BLaER1 (cell line): ENCODE measurements around the gene CDHR1.
"Not testable (repeated sequence)": the region's sequence is repeated elsewhere in the genome, so short reads cannot be mapped to it uniquely, and the experiment has no call there.

Source experiments
- H3K27ac ChIP-seq: shearing (Covaris generic); formaldehyde crosslinking; 2 replicates; pipeline ENCODE4 v1.8.1; 2022
- H3K27me3 ChIP-seq: shearing (Covaris generic); formaldehyde crosslinking; 2 replicates; pipeline ENCODE4 v1.8.1; 2022
- H3K36me3 ChIP-seq: shearing (Covaris generic); formaldehyde crosslinking; 2 replicates; pipeline ENCODE4 v1.8.1; 2022
- H3K4me1 ChIP-seq: shearing (Covaris generic); formaldehyde crosslinking; 2 replicates; pipeline ENCODE4 v1.8.1; 2022
- H3K4me2 ChIP-seq: shearing (Covaris generic); formaldehyde crosslinking; 2 replicates; pipeline ENCODE4 v1.8.1; 2022
- H3K4me3 ChIP-seq: shearing (Covaris generic); formaldehyde crosslinking; 2 replicates; pipeline ENCODE4 v1.8.1; 2022
- H3K9ac ChIP-seq: shearing (Covaris generic); formaldehyde crosslinking; 2 replicates; pipeline ENCODE4 v1.8.1; 2022
- H3K9me3 ChIP-seq: shearing (Covaris generic); formaldehyde crosslinking; 2 replicates; pipeline ENCODE4 v1.8.1; 2022
- H4K20me1 ChIP-seq: shearing (Covaris generic); formaldehyde crosslinking; 2 replicates; pipeline ENCODE4 v1.8.1; 2022
- Cebpa-rat ChIP-seq: shearing (Covaris generic); IDR thresholded peaks from 2 replicates; pipeline ENCODE4 v1.8.1; 2022

CDHR1 gene

DNA sequence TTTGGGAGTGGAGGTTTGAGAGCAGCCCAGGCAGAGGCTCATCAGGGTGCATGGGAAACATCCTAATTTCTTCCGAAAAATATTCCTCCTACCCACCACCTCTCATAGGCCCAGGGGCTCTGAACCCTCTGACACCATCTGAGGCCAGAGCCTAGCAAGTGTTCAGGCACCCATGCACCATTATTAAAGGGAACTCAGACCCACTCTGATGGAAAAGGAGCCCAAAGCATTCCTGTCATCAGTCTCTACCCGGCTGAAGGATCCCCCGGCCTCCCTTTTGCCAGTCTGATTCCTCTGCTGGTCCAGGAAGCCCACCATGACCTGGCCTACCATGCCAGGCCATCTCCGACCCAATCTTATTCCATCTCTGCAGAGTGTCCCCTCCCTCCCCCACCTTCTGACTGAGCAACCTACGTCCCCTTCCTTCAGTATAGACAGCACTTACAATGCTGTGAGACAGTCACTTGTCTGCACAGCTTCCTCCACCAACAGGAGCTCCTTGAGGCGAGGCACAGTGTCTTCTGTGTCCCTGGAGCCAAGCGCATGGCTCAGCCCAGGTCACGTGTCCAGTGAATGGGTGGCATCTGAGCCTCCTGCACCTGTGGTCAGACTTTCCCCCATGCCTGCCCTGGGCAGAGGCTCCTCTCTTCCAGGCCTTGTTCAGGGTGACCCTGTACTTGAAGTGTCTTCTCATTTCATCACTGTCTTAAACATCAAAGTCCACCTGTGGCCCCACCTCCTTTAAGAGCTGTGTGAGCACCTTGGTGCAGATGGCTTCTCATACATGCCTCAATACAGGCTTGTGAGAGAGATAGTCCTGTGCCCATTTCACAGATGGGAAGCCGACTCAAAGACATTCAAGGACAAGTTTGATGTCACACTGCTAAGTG is 21.6 kb upstream of the CDHR1 start:
- Histone ChIP-seq H3K4me2 (no peak overlapping the region), H3K4me1 (peaks cover 15% of the 10 kb centered on the region), H3K4me3 (no peak overlapping the region), H3K27me3 (no peaks in the 10 kb centered on the region), H3K9me3 (peaks cover 7% of the 10 kb centered on the region), H4K20me1 (no peaks in the 10 kb centered on the region), H3K36me3 (no peaks in the 10 kb centered on the region), H3K9ac (no peak overlapping the region), H3K27ac (peak overlapping the region; percentile 18; the same call in 1 of the 2 replicates)
- TF ChIP-seq Cebpa-rat = no peak

DNA sequence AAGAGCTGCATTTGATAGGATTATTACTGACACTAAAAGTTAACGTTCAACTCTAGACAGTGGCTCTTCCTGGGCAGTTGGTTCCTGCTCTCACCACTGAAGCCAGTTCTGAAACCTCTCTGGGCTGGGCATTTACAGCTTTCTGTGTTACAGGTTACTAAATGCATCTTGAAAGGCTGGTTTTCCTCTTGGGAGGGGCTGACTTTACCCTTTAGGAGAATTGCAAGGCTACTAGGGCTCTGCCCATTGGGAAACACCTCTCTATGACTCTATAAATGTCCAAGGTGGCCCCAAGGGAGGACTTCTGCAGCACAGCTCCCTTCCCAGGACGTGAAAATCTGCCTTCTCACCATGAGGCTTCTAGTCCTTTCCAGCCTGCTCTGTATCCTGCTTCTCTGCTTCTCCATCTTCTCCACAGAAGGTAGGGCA is 20.8 kb upstream of the CDHR1 start, which contains the start of gene GPR15LG:
Gene GPR15LG (plus strand): TSS at position 301 of the 429 bp plus-strand sequence. CDS start 51 bp downstream, at position 352.
- Histone ChIP-seq H3K9ac (no peak within 1 kb of the TSS), H3K4me1 (peaks cover 23% of the 10 kb centered on the region), H3K9me3 (no peaks in the 10 kb centered on the region), H3K27me3 (no peaks in the 10 kb centered on the region), H3K27ac (no peak within 1 kb of the TSS), H3K36me3 (no peaks in the 10 kb centered on the region), H3K4me3 (no peak within 1 kb of the TSS), H3K4me2 (no peak within 1 kb of the TSS), H4K20me1 (no peaks in the 10 kb centered on the region)
- no peak for TF ChIP-seq Cebpa-rat

DNA sequence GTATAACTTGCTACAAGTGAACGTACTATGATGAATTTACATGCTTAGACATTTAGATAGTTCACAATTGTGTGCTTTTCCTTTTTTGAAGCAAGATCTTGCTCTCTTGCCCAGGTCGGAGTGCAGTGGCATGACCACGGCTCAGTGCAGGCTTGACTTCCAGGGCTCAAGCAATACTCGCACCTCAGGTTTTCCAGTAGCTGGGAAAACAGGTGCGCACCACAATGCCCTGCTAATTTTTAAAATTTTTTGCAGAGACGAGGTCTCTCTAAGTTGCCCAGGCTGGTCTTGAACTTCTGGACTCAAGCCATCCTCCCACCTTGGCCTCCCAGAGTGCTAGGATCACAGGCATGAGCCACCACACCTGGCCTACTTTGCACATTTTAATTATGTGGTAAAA is 18.9 kb upstream of the CDHR1 start:
- Histone ChIP-seq H3K36me3 (no peaks in the 10 kb centered on the region), H3K9me3 (no peaks in the 10 kb centered on the region), H4K20me1 (no peaks in the 10 kb centered on the region), H3K9ac (no peak overlapping the region), H3K4me2 (no peak overlapping the region), H3K27ac (no peak overlapping the region), H3K4me3 (no peak overlapping the region), H3K4me1 (peaks cover 35% of the 10 kb centered on the region), H3K27me3 (no peaks in the 10 kb centered on the region)
- no peak for TF ChIP-seq Cebpa-rat

DNA sequence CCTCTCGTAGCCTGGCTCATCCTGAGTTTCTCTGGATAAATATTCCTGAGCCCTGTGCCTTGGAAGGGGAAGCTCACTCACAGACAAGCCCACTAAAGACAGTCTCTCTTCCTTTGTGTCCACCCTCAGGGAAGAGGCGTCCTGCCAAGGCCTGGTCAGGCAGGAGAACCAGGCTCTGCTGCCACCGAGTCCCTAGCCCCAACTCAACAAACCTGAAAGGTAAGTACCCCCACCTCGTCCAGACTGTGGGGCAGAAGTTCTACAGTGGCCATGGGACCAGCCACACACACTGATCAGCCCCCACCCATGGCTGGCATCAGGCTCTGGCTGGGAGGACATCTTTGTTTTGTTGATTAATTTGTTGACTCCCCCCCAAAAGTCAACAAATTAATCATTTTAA is 18.0 kb upstream of the CDHR1 start:
- Histone ChIP-seq H3K4me3 (no peak overlapping the region), H3K27me3 (no peaks in the 10 kb centered on the region), H3K9ac (no peak overlapping the region), H3K27ac (no peak overlapping the region), H3K9me3 (peaks cover 8% of the 10 kb centered on the region; the same call in 1 of the 2 replicates), H3K4me2 (no peak overlapping the region), H4K20me1 (no peaks in the 10 kb centered on the region), H3K36me3 (no peaks in the 10 kb centered on the region), H3K4me1 (peaks cover 35% of the 10 kb centered on the region)
- TF ChIP-seq Cebpa-rat = no peak

DNA sequence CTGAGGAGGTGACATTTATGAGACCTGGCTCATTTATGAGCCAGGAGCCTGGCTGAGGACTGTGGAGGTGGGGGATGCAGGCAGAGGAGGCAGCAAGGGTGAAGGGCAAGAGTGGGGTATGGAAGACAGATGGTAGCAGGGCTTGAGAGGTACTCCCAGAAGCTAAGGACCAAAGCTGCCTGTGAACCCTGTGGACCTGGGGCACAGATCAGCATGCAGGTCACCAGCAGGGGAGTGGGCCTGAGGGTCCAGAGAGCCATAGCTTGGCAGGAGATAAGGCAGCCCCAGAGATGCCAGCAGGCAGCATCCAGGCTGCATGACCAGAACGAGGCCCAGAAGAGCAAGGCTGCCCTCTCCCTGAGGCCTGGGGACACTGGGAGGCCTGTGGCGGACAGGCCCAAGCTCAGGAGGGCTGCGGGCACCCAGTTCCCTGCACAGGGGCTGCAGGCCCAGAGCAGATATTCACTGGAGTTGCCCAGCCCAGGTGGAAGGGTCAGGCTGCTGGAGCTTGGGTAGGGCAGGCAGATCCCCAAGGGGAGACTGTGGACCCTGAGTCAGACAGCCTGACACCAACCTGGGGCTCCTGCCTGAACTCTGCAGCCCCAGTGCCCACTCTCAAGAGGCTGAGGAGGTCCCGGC is 17.4 kb upstream of the CDHR1 start:
- no peak for TF ChIP-seq Cebpa-rat
- H3K4me3 ChIP-seq = no peak overlapping the region
- H3K9me3 ChIP-seq = peaks cover 14% of the 10 kb centered on the region
- H3K27ac ChIP-seq = peak overlapping the region; percentile 57
- peaks cover 35% of the 10 kb centered on the region for H3K4me1 ChIP-seq
- H3K27me3 ChIP-seq = no peaks in the 10 kb centered on the region
- H3K4me2 ChIP-seq = peak overlapping the region; percentile 59
- no peak overlapping the region for H3K9ac ChIP-seq
- no peaks in the 10 kb centered on the region for H3K36me3 ChIP-seq
- H4K20me1 ChIP-seq = no peaks in the 10 kb centered on the region

DNA sequence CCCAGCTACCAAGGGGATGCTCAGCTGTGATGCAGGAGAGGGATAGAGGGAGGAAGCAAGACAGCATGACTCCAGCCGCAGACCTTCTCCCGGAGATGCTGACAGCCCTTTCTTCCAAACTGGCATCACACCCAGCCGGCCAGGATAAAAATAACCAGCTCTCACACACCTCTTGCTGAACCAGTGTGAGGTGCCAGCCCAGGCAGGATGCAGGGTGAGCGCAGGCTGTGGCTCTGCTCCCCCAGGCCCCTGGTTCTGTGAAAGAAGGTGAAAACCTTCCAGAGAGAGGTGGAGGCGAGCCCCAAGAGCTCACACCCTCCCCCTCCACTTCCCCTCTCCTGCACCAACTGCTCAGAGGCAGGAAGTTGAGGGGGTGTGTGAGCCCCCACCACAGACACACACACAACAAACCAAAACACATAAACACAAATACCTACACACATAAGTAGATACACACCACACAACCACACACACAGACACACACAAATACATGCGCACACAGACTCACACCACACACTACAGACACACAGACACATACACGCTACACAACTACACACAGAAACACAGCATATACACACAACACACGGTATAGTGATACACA is 16.7 kb upstream of the CDHR1 start:
- peak overlapping the region; percentile 59 for H3K4me2 ChIP-seq
- no peaks in the 10 kb centered on the region for H3K27me3 ChIP-seq
- TF ChIP-seq Cebpa-rat = no peak
- H3K9ac ChIP-seq = no peak overlapping the region
- H3K27ac ChIP-seq = peak overlapping the region; percentile 57
- H3K9me3 ChIP-seq = peaks cover 16% of the 10 kb centered on the region
- H3K4me3 ChIP-seq = no peak overlapping the region
- no peaks in the 10 kb centered on the region for H4K20me1 ChIP-seq
- H3K36me3 ChIP-seq = no peaks in the 10 kb centered on the region
- peaks cover 29% of the 10 kb centered on the region for H3K4me1 ChIP-seq

DNA sequence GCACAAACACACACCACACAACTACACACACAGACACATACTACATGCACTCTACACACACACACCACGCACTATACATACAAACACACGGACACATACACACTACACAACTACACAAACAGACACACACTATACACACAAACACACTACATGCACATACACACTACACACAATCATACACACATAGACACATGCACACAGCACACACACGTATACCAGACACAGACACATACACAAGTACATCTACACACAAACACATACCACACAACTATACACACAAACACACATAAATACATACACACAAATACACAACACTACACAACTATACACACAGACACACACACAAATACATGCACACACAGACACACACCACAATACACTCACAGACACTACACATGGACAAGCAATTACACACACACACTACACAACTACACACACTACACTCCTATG is 16.2 kb upstream of the CDHR1 start:
- H3K27me3 ChIP-seq = no peaks in the 10 kb centered on the region
- no peaks in the 10 kb centered on the region for H3K36me3 ChIP-seq
- H3K27ac ChIP-seq = peak overlapping the region; percentile 57; the same call in 1 of the 2 replicates
- no peak overlapping the region for H3K4me3 ChIP-seq
- no peak overlapping the region for H3K9ac ChIP-seq
- no peak for TF ChIP-seq Cebpa-rat
- H3K4me2 ChIP-seq = peak overlapping the region; percentile 59
- peaks cover 28% of the 10 kb centered on the region for H3K4me1 ChIP-seq
- no peaks in the 10 kb centered on the region for H4K20me1 ChIP-seq
- peaks cover 16% of the 10 kb centered on the region for H3K9me3 ChIP-seq

DNA sequence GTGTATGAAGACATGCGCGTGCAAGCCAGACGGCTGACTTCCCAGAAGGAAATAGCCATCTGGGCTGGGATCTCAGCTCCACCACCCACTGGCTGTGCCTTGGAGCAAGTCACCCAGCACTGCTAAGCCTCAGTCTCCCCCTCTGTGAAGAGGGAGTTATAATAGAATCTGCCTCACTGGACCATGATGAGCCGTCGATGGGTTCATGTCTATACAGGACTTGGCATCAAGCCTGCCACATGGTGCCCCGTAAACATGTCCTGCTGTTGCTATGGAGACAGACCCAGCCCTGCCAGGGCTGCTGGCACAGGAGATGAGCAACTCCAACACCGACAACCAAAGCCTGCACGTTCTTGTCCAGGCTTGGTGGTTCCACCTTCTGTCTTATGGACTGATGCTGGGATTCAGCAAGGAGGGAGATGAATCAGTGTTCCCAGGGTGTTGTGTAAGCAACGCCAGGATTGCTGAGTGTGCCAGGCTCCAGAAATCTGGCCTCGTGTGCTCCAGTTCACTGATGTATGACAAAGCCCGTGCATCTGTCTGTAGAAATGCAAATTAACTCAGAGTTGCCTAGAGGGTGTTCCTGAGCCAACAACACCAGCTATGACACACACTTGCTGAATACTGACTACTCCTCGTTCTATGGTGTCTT is 15.2 kb upstream of the CDHR1 start:
- no peak overlapping the region for H3K9ac ChIP-seq
- no peak overlapping the region for H3K4me3 ChIP-seq
- H3K4me1 ChIP-seq = peaks cover 30% of the 10 kb centered on the region
- no peaks in the 10 kb centered on the region for H4K20me1 ChIP-seq
- H3K9me3 ChIP-seq = peaks cover 16% of the 10 kb centered on the region
- H3K4me2 ChIP-seq = peak overlapping the region; percentile 64
- no peaks in the 10 kb centered on the region for H3K36me3 ChIP-seq
- no peak overlapping the region for H3K27ac ChIP-seq
- H3K27me3 ChIP-seq = no peaks in the 10 kb centered on the region
- no peak for TF ChIP-seq Cebpa-rat

DNA sequence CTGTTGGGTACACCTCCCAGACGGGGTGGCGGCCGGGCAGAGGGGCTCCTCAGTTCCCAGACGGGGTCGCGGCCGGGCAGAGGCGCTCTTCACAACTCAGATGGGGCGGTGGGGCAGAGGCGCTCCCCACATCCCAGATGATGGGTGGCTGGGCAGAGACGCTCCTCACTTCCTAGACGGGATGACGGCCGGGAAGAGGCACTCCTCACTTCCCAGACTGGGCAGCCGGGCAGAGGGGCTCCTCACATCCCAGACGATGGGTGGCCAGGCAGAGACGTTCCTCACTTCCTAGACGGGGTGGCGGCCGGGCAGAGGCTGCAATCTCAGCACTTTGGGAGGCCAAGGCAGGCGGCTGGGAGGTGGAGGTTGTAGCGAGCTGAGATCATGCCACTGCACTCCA is 14.0 kb upstream of the CDHR1 start:
- H3K36me3 ChIP-seq, H3K4me3 ChIP-seq, H3K4me2 ChIP-seq, H3K27ac ChIP-seq, H3K9ac ChIP-seq, H3K27me3 ChIP-seq, H4K20me1 ChIP-seq: not testable (repeated sequence)
- Histone ChIP-seq H3K9me3 (peaks cover 16% of the 10 kb centered on the region), H3K4me1 (peaks cover 34% of the 10 kb centered on the region)
